ENCODE data around the gene ARFGEF2.
"Not testable (repeated sequence)": the region's sequence is repeated elsewhere in the genome, so short reads cannot be mapped to it uniquely, and the experiment has no call there.

The ARFGEF2 gene

DNA sequence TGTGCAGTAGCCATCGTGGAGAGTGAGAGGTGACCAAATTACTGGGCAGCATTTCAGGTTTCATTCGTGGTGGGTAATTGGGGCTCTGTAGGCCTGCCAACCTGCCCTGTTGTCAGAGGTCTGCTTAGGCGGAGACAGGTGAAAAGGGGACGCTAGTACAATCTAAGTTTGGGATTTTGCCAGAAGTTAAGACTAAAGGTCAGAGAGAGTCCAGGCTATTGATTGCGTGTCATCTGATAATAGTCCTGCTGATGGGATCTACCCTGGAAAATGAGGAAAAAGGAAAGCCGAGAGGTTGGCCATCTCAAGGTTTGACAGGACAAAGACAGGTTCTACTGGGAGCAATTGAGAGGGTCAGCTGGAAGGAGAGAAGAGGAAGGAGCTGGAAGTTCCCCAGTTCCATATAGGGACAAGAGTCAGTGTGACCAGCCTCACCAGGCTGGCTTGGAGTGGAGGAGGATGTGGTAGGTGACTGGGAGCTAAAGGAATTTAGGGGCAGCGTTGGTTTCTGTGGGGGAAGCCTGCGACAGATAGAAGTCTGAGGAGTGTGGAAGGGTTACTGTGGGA lies 10.9 kb downstream of the ARFGEF2 start:
- no peak for DNase-seq (ENCODE audit: extremely low read depth, low read depth)
- TF ChIP-seq, protein P1, sequence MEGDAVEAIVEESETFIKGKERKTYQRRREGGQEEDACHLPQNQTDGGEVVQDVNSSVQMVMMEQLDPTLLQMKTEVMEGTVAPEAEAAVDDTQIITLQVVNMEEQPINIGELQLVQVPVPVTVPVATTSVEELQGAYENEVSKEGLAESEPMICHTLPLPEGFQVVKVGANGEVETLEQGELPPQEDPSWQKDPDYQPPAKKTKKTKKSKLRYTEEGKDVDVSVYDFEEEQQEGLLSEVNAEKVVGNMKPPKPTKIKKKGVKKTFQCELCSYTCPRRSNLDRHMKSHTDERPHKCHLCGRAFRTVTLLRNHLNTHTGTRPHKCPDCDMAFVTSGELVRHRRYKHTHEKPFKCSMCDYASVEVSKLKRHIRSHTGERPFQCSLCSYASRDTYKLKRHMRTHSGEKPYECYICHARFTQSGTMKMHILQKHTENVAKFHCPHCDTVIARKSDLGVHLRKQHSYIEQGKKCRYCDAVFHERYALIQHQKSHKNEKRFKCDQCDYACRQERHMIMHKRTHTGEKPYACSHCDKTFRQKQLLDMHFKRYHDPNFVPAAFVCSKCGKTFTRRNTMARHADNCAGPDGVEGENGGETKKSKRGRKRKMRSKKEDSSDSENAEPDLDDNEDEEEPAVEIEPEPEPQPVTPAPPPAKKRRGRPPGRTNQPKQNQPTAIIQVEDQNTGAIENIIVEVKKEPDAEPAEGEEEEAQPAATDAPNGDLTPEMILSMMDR (IDR thresholded peaks at IDR 0.05; ENCODE audit: low read depth, low read length, missing control alignments), result no peak

DNA sequence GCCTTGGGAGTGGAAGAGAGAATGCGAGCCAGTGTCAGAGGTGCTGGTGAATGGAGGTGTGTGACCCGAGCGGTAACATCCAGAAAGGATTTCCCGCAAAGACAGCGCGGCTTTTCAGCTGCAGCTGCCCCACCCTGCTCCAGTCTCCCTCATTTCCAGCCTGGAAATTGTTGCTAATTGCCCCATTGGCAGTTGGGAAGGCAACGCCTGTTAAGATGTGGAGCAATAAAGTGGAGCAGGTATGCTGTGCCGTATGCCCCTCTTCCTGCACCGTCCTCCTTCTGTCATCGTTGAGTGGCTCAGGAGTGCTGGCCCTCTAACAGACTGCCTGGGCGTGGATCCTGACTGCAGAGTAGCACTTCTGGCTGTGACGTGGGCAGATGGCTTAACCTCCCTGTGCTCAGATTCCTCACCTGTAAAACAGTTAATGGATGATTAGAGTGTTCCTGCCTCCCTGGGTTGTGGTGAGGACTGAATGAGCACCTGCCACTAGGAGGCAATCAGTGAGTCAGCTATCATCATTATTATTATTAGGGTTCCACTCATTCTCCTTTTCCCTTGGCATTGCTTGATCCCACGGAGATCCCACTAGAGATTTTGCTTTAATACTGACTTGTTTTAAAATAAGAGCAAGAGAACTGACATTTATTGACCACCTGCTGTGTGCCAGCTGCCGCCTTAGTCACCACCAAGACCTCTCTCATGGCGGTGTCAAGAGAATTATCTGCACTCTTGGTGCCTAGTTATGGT lies 11.7 kb downstream of the ARFGEF2 start:
- TF ChIP-seq, protein P1 (IDR thresholded peaks at IDR 0.05; ENCODE audit: low read depth, low read length, missing control alignments), result no peak
- DNase-seq (ENCODE audit: extremely low read depth, low read depth), result no peak
- H3K4me3 ChIP-seq (replicated peaks; ENCODE audit: low read depth, low read length), result no peak overlapping the region

More for the DNA sequence above, 10.9 kb downstream of the ARFGEF2 start:
- no peak overlapping the region for H3K4me3 ChIP-seq (replicated peaks; ENCODE audit: low read depth, low read length)

DNA sequence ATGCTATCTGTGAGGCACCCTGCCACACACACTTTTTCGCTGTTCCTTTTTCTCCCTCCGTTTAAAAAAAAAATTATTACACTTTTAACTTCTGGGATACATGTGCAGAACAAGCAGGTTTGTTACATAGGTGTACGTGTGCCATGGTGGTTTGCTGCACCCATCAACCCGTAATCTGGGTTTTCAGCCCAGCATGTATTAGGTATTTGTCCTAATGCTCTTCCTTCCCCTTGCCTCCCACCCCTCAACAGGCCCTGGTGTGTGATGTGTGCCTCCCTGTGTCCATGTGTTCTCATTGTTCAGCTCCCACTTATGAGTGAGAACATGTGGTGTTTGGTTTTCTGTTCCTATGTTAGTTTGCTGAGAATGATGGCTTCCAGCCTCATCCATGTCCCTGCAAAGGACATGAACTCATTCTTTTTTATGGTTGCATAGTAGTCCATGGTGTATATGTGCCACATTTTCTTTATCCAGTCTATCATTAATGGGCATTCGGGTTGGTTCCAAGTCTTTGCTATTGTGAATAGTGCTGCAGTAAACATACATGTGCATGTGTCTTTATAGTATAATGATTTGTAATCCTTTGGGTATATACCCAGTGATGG lies 12.9 kb downstream of the ARFGEF2 start:
- not testable (repeated sequence) for H3K4me3 ChIP-seq (replicated peaks; ENCODE audit: low read depth, low read length); DNase-seq (ENCODE audit: extremely low read depth, low read depth)

DNA sequence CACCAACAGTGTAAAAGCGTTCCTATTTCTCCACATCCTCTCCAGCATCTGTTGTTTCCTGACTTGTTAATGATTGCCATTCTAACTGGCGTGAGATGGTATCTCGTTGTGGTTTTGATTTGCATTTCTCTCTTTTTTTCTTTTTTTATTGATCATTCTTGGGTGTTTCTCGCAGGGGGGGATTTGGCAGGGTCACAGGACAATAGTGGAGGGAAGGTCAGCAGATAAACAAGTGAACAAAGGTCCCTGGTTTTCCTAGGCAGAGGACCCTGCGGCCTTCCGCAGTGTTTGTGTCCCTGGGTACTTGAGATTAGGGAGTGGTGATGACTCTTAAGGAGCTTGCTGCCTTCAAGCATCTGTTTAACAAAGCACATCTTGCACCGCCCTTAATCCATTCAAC lies 13.5 kb downstream of the ARFGEF2 start:
- DNase-seq (ENCODE audit: extremely low read depth, low read depth); H3K4me3 ChIP-seq (replicated peaks; ENCODE audit: low read depth, low read length): not testable (repeated sequence)

DNA sequence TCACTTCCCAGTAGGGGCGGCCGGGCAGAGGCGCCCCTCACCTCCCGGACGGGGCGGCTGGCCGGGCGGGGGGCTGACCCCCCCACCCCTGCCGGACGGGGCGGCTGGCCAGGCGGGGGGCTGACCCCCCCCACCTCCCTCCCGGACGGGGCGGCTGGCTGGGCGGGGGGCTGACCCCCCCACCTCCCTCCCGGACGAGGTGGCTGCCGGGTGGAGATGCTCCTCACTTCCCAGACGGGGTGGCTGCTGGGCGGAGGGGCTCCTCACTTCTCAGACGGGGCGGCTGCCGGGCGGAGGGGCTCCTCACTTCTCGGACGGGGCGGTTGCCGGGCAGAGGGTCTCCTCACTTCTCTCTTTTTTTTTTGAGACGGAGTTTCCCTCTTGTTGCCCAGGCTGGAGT lies 14.7 kb downstream of the ARFGEF2 start:
- not testable (repeated sequence) for H3K4me3 ChIP-seq (replicated peaks; ENCODE audit: low read depth, low read length); DNase-seq (ENCODE audit: extremely low read depth, low read depth)

DNA sequence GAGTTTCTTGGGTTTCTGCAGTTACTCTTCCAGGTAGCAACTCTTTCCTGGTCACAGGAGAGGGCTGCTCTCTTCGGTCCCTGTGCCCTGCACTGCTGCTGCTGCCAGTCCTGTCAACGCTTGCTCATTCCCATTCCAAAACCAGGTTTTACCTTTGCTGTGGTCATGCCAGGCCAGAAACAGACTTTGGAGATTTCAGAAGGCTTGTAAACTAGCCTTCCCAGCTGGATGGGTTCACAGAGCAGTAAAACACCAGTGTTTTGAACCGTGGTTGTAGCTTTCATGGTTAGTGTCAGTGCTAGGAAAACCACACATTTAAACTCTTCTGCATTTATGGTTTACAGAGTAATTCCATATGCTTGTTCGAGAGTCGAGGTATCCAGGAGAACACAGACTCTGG lies 16.2 kb downstream of the ARFGEF2 start:
- TF ChIP-seq, protein P1 (IDR thresholded peaks at IDR 0.05; ENCODE audit: low read depth, low read length, missing control alignments), result no peak
- no peak overlapping the region for H3K4me3 ChIP-seq (replicated peaks; ENCODE audit: low read depth, low read length)
- no peak for DNase-seq (ENCODE audit: extremely low read depth, low read depth)

DNA sequence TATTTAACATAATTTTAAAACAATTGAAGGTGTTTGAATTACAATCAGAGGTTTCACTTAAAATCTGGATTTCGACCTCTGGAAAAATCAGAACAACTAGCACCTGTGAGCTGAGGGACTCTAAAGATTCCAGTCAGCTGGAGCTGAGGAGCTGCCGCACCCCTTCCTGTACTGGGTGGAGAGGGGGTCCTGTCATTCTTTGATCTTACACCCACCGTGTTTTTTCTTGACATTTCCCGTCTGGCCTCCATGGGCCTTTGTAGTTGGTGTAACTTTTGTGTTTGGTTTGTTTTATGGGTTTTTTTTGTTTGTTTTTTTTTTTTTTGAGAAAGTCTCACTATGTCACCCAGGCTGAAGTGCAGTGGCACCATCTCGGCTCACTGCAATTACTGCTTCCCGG lies 17.2 kb downstream of the ARFGEF2 start:
- DNase-seq (ENCODE audit: extremely low read depth, low read depth), result no peak
- no peak overlapping the region for H3K4me3 ChIP-seq (replicated peaks; ENCODE audit: low read depth, low read length)
- TF ChIP-seq, protein P1 (IDR thresholded peaks at IDR 0.05; ENCODE audit: low read depth, low read length, missing control alignments), result no peak

DNA sequence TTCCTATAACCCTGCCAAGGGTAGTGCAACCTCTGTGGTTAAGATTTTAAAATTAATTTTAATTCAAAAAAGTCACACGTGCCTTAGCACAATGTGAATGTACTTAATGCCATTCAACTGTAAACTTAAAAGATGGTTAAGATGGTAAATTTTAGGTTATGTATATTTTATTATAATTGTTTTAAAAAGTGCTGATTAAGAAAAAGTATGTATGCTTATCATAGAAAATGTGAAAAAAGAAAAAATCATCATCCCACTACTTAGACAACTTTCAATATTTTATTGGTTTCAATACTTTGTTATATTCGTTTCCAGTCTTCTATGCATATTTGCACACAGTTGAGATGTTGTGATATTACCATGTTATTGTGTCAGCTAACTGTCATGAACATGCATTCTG lies 18.7 kb downstream of the ARFGEF2 start:
- no peak overlapping the region for H3K4me3 ChIP-seq (replicated peaks; ENCODE audit: low read depth, low read length)
- DNase-seq (ENCODE audit: extremely low read depth, low read depth), result no peak
- TF ChIP-seq, protein P1 (IDR thresholded peaks at IDR 0.05; ENCODE audit: low read depth, low read length, missing control alignments), result no peak

Measured in HFF-Myc (cell line).